COLO668 (cell line): Measurements from ENCODE around the gene TRABD2B.

Experiments used
- DNase-seq: peaks from one replicate; lab custom pipeline; 2025; ENCODE audit not compliant: unreplicated experiment; lab: John Stamatoyannopoulos, UW

Gene TRABD2B

GRCh38 chr1:47783638-47784496 lies 213.3 kb downstream of the TRABD2B start:
- no peak for DNase-seq

GRCh38 chr1:47782414-47783166 lies 214.6 kb downstream of the TRABD2B start:
- DNase-seq: no peak

DNA sequence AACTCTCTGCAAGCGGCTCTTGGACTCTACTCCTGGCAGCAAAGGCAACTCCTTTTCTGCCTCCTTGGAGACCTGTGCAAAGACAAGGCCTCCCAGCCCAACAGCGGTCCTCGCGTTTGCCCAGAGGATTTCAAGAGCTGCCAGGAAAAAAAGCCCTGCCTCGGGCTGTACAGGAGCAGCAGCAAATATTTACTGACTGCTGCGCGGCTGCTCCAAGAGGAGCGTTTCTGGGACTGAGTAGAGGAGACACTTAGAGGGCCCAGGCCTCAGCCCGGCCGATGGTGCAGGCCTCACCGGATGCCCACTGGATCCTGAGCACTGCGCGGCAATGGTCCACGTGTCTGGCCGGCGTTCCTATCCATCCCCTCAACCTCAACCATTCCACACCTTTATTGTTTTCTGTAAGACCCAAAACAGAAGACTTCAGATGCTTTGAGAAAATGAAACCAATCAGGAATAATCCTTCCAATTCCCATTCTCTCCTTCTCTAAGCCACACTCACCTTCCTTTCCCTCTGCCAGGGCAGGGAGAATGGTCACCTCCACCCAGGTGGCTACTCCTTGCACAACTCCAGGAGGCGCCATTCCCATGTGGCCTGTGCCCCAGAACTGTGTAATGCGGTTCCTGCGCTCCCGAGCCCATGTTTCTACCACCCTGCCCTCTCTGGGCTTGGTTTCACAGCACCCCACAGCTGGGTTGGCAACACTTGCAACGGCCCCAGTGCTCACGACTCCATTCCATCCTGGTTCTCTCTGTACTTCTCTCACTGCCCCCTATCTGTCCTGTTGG lies 215.8 kb downstream of the TRABD2B start:
- peak; percentile 57 for DNase-seq

GRCh38 chr1:47780469-47780995 lies 216.7 kb downstream of the TRABD2B start:
- DNase-seq: peak; percentile 27

DNA sequence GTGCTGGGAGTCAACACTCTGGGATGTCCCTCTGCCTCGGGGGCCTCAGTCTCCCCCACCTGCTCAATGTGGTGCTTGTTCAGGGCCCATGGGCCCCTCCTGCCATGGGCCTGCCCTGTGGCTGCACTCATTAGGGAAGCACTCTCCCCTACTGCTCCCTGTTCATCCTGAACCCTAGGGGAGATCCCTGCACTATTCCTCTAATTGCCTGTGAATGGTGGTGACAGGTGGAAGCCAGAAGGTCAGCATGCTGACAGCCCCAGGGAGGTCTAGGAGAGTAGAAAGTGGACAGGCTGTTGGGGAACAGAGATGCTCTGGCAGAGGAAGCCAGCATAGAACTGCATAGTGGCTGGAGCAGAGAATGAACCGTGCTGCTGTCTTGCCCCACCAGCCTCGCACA lies 217.6 kb downstream of the TRABD2B start:
- no peak for DNase-seq

- DNase-seq: no peak
Observed at GRCh38 chr1:47778280-47778679, 218.9 kb downstream of the TRABD2B start.

DNA sequence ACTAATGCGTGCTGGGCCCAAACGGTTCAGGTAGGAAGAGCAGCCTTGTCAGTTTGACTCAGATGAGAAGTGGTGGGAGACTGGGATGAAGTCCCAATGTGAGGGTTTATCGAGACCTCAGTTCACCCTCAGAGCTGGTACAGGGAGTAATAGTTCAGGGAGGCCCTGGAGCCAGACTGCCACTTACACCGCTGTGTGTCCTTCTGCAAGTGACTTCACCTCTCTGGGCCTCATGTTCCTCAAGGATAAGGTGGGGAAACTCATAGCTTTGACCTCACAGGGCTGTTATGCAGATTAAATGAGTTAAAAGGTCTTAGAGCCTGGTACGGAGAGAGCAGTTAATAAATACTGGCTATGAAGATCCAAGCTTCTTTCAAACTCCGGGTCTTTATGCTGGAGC lies 219.9 kb downstream of the TRABD2B start:
- no peak for DNase-seq

GRCh38 chr1:47776667-47777131 lies 220.5 kb downstream of the TRABD2B start:
- peak; percentile 89 for DNase-seq

- no peak for DNase-seq
Observed at GRCh38 chr1:47774986-47775834, 222.0 kb downstream of the TRABD2B start.

DNA sequence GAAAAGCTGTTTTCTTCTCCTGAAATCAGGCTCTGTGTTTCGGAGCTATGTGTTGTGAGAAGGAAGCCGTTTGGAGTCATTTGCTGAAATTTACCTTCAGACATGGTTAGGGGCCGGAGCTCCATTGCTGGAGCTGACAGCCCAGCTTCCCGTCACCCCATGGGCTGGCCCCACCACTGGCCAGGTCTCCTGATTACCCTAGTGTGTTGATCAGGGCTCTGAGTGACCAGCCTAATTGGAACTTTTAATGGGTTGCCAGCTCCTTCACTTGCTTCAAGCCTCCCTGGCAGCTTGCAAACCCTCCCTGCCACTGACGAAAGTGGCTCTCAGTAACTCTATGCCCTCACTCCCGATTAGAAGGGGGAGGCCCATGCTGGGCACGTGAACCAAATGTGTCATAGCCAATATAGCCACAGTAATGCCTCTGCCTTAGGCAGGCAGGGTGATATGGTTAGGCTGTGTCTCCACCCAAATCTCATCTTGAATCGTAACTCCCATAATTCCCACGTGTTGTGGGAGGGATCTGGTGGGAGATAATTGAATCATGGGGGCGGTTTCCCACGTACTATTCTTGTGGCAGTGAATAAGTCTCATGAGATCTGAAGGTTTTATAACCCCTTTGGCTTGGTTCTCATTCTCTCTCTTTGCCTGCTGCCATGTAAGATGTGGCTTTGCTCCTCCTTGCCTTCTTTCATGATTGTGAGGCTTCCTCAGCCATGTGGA lies 224.1 kb downstream of the TRABD2B start:
- DNase-seq: no peak

DNA sequence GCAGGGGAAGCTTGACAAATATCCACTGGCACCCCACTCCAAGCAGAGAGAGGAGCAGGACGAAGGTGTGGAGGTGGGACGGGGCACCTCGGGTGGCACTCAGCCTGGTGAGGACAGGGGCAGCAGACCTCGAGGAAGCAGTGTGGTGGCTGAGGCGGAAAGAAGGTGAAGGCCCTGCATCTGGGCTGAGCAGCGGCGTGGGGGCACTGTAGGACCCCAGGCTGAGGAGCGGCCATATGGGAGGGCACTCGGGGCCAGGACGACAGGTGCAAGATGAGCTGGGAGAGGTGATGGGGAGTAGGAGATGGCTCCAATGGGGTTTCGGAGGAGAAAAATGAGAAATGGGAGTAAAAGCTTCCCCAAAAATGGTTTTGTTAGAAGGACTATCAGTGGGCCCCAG lies 224.9 kb downstream of the TRABD2B start:
- DNase-seq: no peak

DNA sequence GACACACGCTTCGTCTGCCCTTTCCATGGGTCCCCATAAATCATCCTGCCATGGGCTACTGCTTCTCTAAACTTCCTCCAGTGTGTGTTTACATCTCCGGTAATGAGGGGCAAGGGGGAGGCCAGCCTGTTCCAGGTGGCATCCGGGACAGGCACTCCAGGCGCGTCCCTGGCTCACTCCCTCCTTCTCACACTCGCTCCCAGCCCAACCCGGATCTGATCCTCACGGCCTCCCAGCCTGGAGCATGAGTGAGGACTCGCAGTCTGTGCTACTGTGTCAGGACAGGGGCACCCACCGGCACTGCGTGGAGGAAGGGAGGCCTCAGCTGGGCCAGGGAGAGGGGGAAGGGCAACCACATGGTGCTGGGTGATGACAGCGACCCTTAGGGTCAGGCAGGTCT lies 225.4 kb downstream of the TRABD2B start:
- peak; percentile 88 for DNase-seq

GRCh38 chr1:47769983-47770382 lies 227.2 kb downstream of the TRABD2B start:
- no peak for DNase-seq

DNA sequence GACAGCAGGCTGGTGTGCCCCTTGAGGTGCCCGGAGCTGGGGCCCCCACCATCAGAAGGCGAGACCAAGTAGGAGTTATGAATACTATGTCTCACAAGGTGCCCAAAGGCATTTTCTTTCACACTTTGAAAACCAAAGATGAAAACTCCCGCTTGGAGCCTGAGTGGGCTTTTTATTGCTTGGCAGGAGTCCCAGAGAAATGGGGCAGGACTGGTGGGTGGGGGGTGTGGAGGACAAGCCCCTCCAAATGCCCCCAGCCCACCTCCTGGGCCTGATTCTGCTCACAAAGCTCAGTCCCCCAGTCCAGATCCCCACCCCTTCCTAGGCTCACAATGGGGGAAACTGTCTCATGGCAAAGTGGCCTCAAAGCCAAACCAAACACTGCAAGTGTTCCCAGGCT lies 227.9 kb downstream of the TRABD2B start:
- no peak for DNase-seq

DNA sequence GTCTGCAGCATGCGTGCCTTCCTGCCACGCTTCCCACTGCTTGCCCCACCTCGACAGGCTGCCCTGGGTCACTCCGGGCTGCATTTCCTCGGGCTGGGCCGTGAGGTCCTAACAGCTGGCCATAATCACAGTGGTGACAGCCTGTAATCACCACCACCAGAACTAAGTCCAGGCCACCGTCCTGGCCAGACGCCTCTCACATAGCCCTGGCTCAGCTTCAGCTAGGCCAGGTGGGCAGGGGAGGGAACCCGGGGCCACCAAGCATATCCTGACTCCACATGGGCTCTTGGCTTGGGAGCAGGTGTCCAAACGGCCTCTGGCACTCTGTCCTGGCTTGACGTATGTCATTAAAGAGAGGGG lies 229.5 kb downstream of the TRABD2B start:
- no peak for DNase-seq

DNA sequence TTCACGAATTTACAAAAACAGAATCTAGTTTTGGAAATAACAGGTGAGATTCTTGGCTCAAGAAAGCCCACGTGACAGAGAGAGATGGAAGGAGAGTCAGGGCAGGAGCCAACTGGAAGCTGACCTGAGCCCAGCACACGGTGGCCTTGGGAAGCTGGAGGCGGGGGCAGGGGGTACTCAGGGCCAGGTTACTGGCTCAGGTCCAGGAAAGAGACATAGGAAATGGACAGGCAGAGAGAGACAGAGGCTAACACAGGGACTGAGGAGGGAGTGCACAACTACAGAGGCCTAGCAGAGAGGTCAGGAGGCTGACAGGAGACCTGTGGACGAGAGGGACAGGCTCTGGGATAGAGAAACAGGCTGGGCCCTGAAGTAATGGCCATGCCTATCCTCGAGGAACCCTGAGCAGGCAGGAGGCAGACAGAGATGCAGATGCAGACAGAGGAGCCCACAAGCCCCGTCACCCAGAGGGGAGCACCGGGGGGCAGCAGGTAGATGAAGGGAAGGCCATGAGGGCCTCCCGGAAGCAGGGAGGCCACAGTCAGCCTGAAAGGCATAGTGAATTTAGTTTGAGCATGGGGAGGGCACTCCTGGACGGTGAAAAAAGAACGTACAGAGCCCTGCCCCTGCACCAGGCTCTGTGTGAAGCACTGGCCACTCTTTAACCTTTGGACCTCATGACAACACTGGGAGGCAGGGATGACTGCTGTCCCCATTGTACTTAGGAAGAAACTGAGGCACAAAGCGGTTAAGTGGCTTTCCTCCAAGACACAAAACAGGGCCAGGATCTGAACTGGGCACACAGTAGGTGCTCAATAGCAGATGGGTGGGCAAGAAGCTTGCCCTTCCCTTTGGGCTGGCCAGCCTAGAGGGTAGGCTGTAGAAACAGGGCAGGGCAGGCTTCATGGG lies 230.1 kb downstream of the TRABD2B start:
- no peak for DNase-seq

GRCh38 chr1:47765742-47766485 lies 231.3 kb downstream of the TRABD2B start:
- no peak for DNase-seq

DNA sequence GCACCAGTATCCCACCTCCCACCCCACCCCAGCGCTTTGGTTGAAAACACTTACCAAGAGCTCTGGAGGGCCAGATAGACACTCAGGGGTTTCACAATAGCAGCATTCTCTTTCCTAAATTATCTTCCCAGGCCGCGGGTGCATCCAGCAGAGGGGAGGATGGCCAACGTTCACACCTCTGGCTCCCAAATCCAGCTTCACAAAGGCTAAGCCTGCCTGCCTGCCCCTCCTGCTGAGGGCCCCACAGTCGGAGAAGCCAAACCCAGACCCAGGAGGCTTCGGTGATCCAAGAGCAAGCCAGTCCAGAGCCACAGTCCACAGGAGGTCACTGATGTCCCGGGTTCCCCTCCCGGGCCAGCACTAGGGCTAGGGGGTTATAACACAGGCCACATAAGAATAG lies 231.9 kb downstream of the TRABD2B start:
- no peak for DNase-seq
